Keratinocyte (primary cell): ENCODE data around the gene TMEM38A. TPM values are rescaled to one million over a fixed set of nuclear protein-coding genes. Genes with fewer than 3 reads are reported as not detected.
"Not testable (repeated sequence)": the region's sequence is repeated elsewhere in the genome, so short reads cannot be mapped to it uniquely, and the experiment has no call there.

Experiments used
- DNase-seq: peaks from one replicate; pipeline ENCODE4 v3.0.0-alpha.2; 2011; ENCODE audit warnings: low read depth, missing footprints, low spot score
- FAIRE-seq: peaks from 2 replicates; lab custom pipeline; 2011; peaks lifted over from hg19 to GRCh38; lab: Jason Lieb, UNC
- H2AFZ ChIP-seq: 2 replicates; pipeline ENCODE4 v1.6.0; 2012; ENCODE audit warnings: low read length, control low read depth, inconsistent platforms; ENCODE audit not compliant: control insufficient read depth
- H3K27ac ChIP-seq: 2 replicates; pipeline ENCODE4 v1.5.1; 2011; ENCODE audit warnings: low read length; ENCODE audit not compliant: control insufficient read depth, insufficient read depth
- H3K27me3 ChIP-seq: 3 replicates; pipeline ENCODE4 v1.6.0; 2011; ENCODE audit warnings: low read length; ENCODE audit not compliant: control insufficient read depth, insufficient read depth; ENCODE audit errors: extremely low read depth
- H3K36me3 ChIP-seq, 2 experiments: 2 replicates in 1 of 2; 3 replicates in 1 of 2; pipeline ENCODE4 v1.5.1; 2011; ENCODE audit warnings: low read length in 2 of 2, mild to moderate bottlenecking in 1 of 2; ENCODE audit not compliant: control insufficient read depth in 2 of 2, insufficient read depth in 2 of 2; ENCODE audit errors: extremely low read depth in 1 of 2
- H3K4me1 ChIP-seq: 3 replicates; pipeline ENCODE4 v1.5.1; 2011; ENCODE audit warnings: low read length; ENCODE audit not compliant: control insufficient read depth, insufficient read depth; ENCODE audit errors: extremely low read depth
- H3K4me2 ChIP-seq: 3 replicates; pipeline ENCODE4 v1.6.0; 2011; ENCODE audit warnings: low read depth, low read length; ENCODE audit not compliant: control insufficient read depth, insufficient read depth; ENCODE audit errors: extremely low read depth
- H3K4me3 ChIP-seq, 3 experiments: fragments of 200-600 bp in 1 of 3; sonication (generic) in 1 of 3; 2 replicates in 2 of 3; 3 replicates in 1 of 3; pipeline ENCODE4 v1.5.1; 2011 to 2016; ENCODE audit warnings: low read length in 3 of 3, mild to moderate bottlenecking in 3 of 3, control low read depth in 2 of 3, inconsistent platforms in 1 of 3, low read depth in 1 of 3, mixed read lengths in 1 of 3, mixed run types in 1 of 3, moderate library complexity in 1 of 3; ENCODE audit not compliant: control insufficient read depth in 2 of 3, insufficient read depth in 2 of 3; ENCODE audit errors: extremely low read depth in 1 of 3
- H3K79me2 ChIP-seq: 2 replicates; pipeline ENCODE4 v1.6.0; 2012; ENCODE audit warnings: low read length; ENCODE audit not compliant: control insufficient read depth, insufficient read depth
- H3K9ac ChIP-seq: 3 replicates; pipeline ENCODE4 v1.6.0; 2011; ENCODE audit warnings: low read length; ENCODE audit not compliant: control insufficient read depth, insufficient read depth; ENCODE audit errors: extremely low read depth
- H3K9me1 ChIP-seq: 3 replicates; pipeline ENCODE4 v1.6.0; 2011; ENCODE audit warnings: low read length; ENCODE audit not compliant: control insufficient read depth, insufficient read depth; ENCODE audit errors: extremely low read depth
- H3K9me3 ChIP-seq: 2 replicates; pipeline ENCODE4 v1.5.1; 2012; ENCODE audit warnings: low read depth, low read length; ENCODE audit not compliant: control insufficient read depth
- H4K20me1 ChIP-seq: 3 replicates; pipeline ENCODE4 v1.6.0; 2011; ENCODE audit warnings: low read length; ENCODE audit not compliant: control insufficient read depth, insufficient read depth; ENCODE audit errors: extremely low read depth
- EZH2 ChIP-seq: IDR thresholded peaks from one replicate; pipeline ENCODE4 v1.6.1; 2012; ENCODE audit warnings: inconsistent platforms, mild to moderate bottlenecking, low read length, moderate library complexity
- dilution Hi-C: fragments of 300-500 bp; cut with MboI; formaldehyde crosslinking; loops from one replicate; pipeline ENCODE4 v1.7.0; 2020; ENCODE audit warnings: low sequenced_read_pairs; ENCODE audit not compliant: extremely low pct_ligation_motif_present
- polyA plus RNA-seq, 5 experiments: library from polyadenylated mRNA; depleted of rRNA in 3 of 5; stranded (reverse) in 3 of 5; stranded (forward) in 1 of 5; unstranded in 1 of 5; fragments of >200 nt; gene quantifications; 1 replicate in 1 of 5; 2 replicates in 3 of 5; 3 replicates in 1 of 5; pipeline versions ENCODE4 v1.2.1 to v1.2.3, GENCODE V29; 2011 to 2012; ENCODE audit warnings: missing spikeins in 2 of 5, low read depth in 1 of 5, low replicate concordance in 1 of 5
- TF ChIP-seq, protein P1 (sequence below), 3 experiments: IDR thresholded peaks in 1 of 3; conservative IDR thresholded peaks in 1 of 3; optimal IDR thresholded peaks in 1 of 3; 2 replicates in 2 of 3; 3 replicates in 1 of 3; pipeline versions ENCODE3 to v1.5.1; 2011; ENCODE audit warnings: low read length in 3 of 3, mild to moderate bottlenecking in 3 of 3, moderate library complexity in 2 of 3, control low read depth in 1 of 3, inconsistent platforms in 1 of 3; ENCODE audit not compliant: insufficient read depth in 2 of 3; ENCODE audit errors: extremely low read depth in 1 of 3

The TMEM38A gene
- polyA plus RNA-seq, 1 donor (not counting 4 experiments of a cell fraction or from before 2014, with no cell fraction given) = 2.5 TPM

DNA sequence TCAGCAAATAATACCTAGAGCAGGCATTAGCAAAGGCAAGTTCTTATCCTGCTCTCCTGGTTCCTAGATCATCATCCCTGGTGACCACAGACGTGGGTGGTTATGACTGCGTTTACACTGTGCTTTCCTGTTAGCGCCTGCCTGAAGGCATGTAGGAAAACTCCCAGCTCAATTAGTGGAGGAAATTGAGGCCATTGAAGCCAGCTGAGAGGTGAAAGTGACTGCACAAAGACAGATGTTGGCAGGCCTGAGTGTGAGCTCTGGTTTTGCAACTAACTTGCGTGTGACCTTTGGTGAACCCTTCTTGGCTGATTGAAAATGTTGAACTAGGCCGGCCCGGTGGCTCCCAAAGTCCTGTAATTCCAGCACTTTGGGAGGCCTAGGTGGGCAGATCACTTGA lies 41.2 kb downstream of the TMEM38A start:
- FAIRE-seq (peak; percentile 94), DNase-seq (peak; percentile 21)
- Histone ChIP-seq H4K20me1 (no peaks in the 10 kb centered on the region), H3K9ac (no peak overlapping the region), H3K79me2 (no peaks in the 10 kb centered on the region), H2AFZ (no peak overlapping the region), H3K4me2 (no peak overlapping the region), H3K9me3 (no peaks in the 10 kb centered on the region), H3K4me1 (peaks cover 8% of the 10 kb centered on the region), H3K36me3 (no peaks in the 10 kb centered on the region), H3K9me1 (no peaks in the 10 kb centered on the region), H3K27me3 (peaks cover 5% of the 10 kb centered on the region), H3K27ac (peak overlapping the region; percentile 6), H3K4me3 (no peak overlapping the region)
- dilution Hi-C loops = no loop called here
- no peak for TF ChIP-seq EZH2
- TF ChIP-seq, protein P1, sequence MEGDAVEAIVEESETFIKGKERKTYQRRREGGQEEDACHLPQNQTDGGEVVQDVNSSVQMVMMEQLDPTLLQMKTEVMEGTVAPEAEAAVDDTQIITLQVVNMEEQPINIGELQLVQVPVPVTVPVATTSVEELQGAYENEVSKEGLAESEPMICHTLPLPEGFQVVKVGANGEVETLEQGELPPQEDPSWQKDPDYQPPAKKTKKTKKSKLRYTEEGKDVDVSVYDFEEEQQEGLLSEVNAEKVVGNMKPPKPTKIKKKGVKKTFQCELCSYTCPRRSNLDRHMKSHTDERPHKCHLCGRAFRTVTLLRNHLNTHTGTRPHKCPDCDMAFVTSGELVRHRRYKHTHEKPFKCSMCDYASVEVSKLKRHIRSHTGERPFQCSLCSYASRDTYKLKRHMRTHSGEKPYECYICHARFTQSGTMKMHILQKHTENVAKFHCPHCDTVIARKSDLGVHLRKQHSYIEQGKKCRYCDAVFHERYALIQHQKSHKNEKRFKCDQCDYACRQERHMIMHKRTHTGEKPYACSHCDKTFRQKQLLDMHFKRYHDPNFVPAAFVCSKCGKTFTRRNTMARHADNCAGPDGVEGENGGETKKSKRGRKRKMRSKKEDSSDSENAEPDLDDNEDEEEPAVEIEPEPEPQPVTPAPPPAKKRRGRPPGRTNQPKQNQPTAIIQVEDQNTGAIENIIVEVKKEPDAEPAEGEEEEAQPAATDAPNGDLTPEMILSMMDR (optimal IDR thresholded peaks at IDR 0.05 in 1 of 3, IDR thresholded peaks at IDR 0.05 in 1 of 3, conservative IDR thresholded peaks at IDR 0.05 in 1 of 3; ENCODE audit: extremely low read depth in 1 of 3, insufficient read depth in 2 of 3, low read length in 3 of 3) = no peak

DNA sequence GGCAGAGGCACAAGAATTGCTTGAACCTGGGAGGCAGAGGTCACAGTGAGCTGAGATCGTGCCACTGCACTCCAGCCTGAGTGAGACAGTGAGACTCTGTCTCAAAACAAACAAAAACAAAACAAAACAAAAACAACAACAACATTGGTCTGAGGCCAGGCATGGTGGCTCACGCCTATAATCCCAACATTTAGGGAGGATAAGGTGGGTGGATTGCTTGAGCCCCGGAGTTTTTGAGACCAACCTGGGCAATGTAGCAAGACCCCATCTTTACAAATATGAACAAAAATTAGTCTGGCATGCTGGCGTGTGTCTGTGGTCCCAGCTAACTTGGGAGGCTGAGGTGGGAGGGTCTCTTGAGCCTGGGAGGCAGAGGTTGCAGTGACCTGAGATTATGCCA lies 42.7 kb downstream of the TMEM38A start:
- dilution Hi-C loops = no loop called here
- Histone ChIP-seq H2AFZ (no peak overlapping the region), H3K36me3 (no peaks in the 10 kb centered on the region), H3K4me2 (no peak overlapping the region), H3K27ac (no peak overlapping the region), H3K9me1 (no peaks in the 10 kb centered on the region), H3K9ac (no peak overlapping the region), H3K4me3 (no peak overlapping the region), H3K79me2 (no peaks in the 10 kb centered on the region), H3K4me1 (peaks cover 8% of the 10 kb centered on the region), H3K27me3 (peaks cover 4% of the 10 kb centered on the region), H3K9me3 (no peaks in the 10 kb centered on the region), H4K20me1 (no peaks in the 10 kb centered on the region)
- FAIRE-seq = no peak
- no peak for TF ChIP-seq EZH2
- TF ChIP-seq, protein P1 (optimal IDR thresholded peaks at IDR 0.05 in 1 of 3, IDR thresholded peaks at IDR 0.05 in 1 of 3, conservative IDR thresholded peaks at IDR 0.05 in 1 of 3; ENCODE audit: extremely low read depth in 1 of 3, insufficient read depth in 2 of 3, low read length in 3 of 3) = no peak
- no peak for DNase-seq

DNA sequence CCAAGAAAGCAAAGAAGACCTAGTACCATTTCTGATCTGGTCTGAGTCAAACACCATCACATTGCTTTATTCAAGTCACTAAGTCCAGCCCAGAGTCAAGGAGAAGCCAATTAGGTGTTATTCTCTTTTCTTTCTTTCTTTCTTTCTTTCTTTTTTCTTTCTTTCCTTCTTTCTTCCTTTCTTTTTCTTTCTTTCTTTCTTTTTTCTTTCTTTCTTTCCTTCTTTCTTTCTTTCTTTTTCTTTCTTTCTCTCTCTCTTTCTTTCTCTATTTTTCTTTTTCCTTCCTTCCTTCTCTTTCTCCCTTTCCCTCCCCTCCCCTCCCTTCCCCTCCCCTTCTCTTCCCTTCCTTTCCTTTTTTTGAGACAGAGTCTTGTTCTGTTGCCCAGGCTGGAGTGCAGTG lies 49.9 kb downstream of the TMEM38A start:
- H3K4me3 ChIP-seq, dilution Hi-C loops, H2AFZ ChIP-seq, H3K9me3 ChIP-seq, FAIRE-seq, H3K4me2 ChIP-seq, H4K20me1 ChIP-seq, H3K9ac ChIP-seq, DNase-seq, H3K4me1 ChIP-seq, H3K27me3 ChIP-seq, H3K36me3 ChIP-seq, H3K27ac ChIP-seq, H3K79me2 ChIP-seq, H3K9me1 ChIP-seq: not testable (repeated sequence)

DNA sequence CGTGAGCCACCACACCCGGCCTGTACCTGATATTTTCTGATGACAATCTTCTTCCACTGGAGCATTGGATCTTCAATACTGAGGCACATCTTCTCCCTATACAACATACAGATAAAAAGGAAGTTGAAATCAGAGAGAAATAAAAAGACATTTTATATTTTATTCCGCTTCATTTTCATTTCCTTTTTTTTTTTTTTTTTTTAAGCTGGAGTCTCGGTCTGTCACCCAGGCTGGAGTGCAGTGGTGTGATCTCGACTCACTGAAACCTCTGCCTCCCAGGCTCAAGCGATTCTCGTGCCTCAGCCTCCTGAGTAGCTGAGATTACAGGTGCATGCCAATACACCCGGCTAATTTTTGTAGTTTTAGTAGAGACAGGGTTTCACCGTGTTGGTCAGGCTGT lies 51.4 kb downstream of the TMEM38A start:
- not testable (repeated sequence) for FAIRE-seq

More for the DNA sequence above, 51.4 kb downstream of the TMEM38A start:
- H3K4me3 ChIP-seq, H3K4me1 ChIP-seq, DNase-seq, H3K27ac ChIP-seq, H2AFZ ChIP-seq, H3K4me2 ChIP-seq, H3K9me3 ChIP-seq, dilution Hi-C loops, H4K20me1 ChIP-seq, H3K27me3 ChIP-seq, H3K36me3 ChIP-seq, H3K9ac ChIP-seq, H3K9me1 ChIP-seq, H3K79me2 ChIP-seq: not testable (repeated sequence)
